K562 (cell line): Measurements from ENCODE around the gene MCCC1. TPM values are rescaled to one million over a fixed set of nuclear protein-coding genes. Genes with fewer than 3 reads are reported as not detected.

Experiments used
- EHMT2 ChIP-seq: fragments of 450-650 bp; IDR thresholded peaks from 2 replicates; pipeline ENCODE4 v1.6.1; 2018; ENCODE audit warnings: antibody characterized with exemption
- ELF2 ChIP-seq: fragments of 250-450 bp; sonication (Bioruptor Pico); IDR thresholded peaks from 2 replicates; pipeline ENCODE4 v1.5.0; 2021; ENCODE audit warnings: mild to moderate bottlenecking
- MECOM ChIP-seq: fragments of 250-450 bp; sonication (Bioruptor Pico); IDR thresholded peaks from 2 replicates; pipeline ENCODE4 v1.8.0; 2022; ENCODE audit warnings: inconsistent platforms
- ZFP30 ChIP-seq: fragments of 250-450 bp; sonication (Bioruptor Pico); IDR thresholded peaks from 2 replicates; pipeline ENCODE4 v1.8.0; 2022; ENCODE audit warnings: moderate library complexity, mild to moderate bottlenecking, inconsistent platforms, borderline replicate concordance
- polyA plus RNA-seq, 8 experiments: library from polyadenylated mRNA; depleted of rRNA in 4 of 8; stranded (reverse) in 5 of 8; unstranded in 3 of 8; fragments of >200 nt; fragmentation: Nextera tagmentation in 2 of 8; fragmentation: Illumina TruSeq in 1 of 8; extraction: Ambion mirVana in 2 of 8; extraction: Trizol in 1 of 8; gene quantifications; 2 replicates each; pipeline versions ENCODE4 v1.2.1 to v1.2.3, GENCODE V29; 2011 to 2014; ENCODE audit warnings: inconsistent platforms in 1 of 8, missing spikeins in 1 of 8
- total RNA-seq, 7 experiments: library from RNA; depleted of rRNA in 6 of 7; stranded (reverse); fragments of >200 nt in 6 of 7; fragmentation: Illumina TruSeq in 2 of 7; extraction: Trizol in 2 of 7; gene quantifications; 2 replicates each; pipeline versions ENCODE4 v1.2.1 to v1.2.3, GENCODE V29; 2011 to 2021; ENCODE audit warnings: low replicate concordance in 1 of 7
- TF ChIP-seq, protein P1 (sequence below), 2 experiments: fragments of 450-650 bp; formaldehyde crosslinking in 1 of 2; IDR thresholded peaks; 2 replicates each; pipeline versions ENCODE4 v1.4.0 to v1.6.1; 2014 to 2020; ENCODE audit warnings: mild to moderate bottlenecking in 2 of 2, borderline replicate concordance in 1 of 2, low read depth in 1 of 2

MCCC1 gene
- total and polyA plus RNA-seq, 9 of the 15 experiments (the other 6 are each of a cell fraction or from before 2014, with no cell fraction given), result 13.7 to 26.9 (median 23.0) TPM

DNA sequence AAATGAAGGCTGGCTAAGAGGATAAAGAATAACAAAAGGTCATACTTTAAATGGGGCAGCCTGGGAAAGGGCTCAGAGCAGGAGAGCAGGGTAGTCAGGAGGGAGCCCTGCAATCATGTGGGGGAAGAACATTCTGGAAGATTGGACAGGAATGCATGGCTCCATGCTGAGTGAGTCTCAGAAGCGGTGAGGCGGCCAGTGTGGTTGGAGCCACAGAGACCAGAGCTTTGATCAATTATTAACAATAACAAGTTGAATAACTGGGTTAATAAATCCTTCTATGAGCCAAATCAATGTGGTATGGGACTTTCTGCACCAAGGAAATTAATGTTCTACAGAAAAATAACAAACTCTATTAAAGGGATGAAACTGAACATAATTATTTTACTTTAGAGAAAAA lies 61.1 kb downstream of the MCCC1 start (continued):
- TF ChIP-seq, protein P1, sequence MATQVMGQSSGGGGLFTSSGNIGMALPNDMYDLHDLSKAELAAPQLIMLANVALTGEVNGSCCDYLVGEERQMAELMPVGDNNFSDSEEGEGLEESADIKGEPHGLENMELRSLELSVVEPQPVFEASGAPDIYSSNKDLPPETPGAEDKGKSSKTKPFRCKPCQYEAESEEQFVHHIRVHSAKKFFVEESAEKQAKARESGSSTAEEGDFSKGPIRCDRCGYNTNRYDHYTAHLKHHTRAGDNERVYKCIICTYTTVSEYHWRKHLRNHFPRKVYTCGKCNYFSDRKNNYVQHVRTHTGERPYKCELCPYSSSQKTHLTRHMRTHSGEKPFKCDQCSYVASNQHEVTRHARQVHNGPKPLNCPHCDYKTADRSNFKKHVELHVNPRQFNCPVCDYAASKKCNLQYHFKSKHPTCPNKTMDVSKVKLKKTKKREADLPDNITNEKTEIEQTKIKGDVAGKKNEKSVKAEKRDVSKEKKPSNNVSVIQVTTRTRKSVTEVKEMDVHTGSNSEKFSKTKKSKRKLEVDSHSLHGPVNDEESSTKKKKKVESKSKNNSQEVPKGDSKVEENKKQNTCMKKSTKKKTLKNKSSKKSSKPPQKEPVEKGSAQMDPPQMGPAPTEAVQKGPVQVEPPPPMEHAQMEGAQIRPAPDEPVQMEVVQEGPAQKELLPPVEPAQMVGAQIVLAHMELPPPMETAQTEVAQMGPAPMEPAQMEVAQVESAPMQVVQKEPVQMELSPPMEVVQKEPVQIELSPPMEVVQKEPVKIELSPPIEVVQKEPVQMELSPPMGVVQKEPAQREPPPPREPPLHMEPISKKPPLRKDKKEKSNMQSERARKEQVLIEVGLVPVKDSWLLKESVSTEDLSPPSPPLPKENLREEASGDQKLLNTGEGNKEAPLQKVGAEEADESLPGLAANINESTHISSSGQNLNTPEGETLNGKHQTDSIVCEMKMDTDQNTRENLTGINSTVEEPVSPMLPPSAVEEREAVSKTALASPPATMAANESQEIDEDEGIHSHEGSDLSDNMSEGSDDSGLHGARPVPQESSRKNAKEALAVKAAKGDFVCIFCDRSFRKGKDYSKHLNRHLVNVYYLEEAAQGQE (IDR thresholded peaks at IDR 0.05; ENCODE audit: borderline replicate concordance), result no peak
- TF ChIP-seq, protein P1 (CRISPR knock-in tag; IDR thresholded peaks at IDR 0.05; ENCODE audit: low read depth), result no peak
- TF ChIP-seq ZFP30 (CRISPR knock-in tag) (no peak), ELF2 (CRISPR knock-in tag) (no peak), MECOM (CRISPR knock-in tag) (no peak), EHMT2 (no peak)
